Measurements from ENCODE around the gene ABCB4.
"Not testable (repeated sequence)": the region's sequence is repeated elsewhere in the genome, so short reads cannot be mapped to it uniquely, and the experiment has no call there.

Gene ABCB4

GRCh38 chr7:87474533-87475358 is 734 bp downstream of the ABCB4 start:
- no peak for DNase-seq

DNA sequence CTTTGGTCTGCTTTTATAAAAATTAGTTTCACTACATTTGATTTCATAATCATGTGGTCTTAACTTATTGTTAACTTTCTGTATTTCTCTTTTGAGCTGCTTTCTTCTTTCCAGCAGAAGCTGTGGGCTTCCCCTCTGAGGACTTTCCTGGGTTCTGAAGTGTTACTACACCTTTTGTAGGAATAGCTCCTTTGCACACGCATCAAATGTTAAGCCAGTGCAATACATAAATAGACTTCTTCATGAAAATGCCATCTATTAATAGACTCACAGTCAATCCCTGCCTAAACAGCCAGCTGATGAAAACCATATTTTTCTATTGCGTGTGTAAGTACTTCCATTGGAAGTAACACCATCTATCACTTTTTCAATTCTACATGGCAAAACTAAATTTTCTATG is 1.5 kb downstream of the ABCB4 start:
- DNase-seq: no peak

- no peak for DNase-seq
Observed at GRCh38 chr7:87473192-87473591, 2.3 kb downstream of the ABCB4 start.

DNA sequence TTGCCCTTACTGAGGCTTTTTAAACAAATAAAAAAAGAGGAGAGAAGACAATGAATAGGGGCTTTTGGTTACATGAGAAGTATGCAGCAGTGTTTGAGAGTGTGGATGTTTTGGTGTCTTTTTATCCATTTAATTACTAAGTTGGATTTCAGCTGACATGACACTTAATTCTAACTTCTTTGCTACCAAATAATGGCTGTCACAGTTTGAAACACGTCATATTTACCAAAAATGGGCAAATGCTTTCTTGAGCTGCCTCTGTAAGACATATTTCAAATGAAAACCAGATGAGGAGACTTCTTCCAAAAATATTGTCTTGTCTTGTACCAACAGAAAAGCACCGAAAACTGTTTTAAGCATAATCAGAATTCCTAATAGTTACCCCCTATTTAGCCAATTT is 4.0 kb downstream of the ABCB4 start:
- no peak for DNase-seq

DNA sequence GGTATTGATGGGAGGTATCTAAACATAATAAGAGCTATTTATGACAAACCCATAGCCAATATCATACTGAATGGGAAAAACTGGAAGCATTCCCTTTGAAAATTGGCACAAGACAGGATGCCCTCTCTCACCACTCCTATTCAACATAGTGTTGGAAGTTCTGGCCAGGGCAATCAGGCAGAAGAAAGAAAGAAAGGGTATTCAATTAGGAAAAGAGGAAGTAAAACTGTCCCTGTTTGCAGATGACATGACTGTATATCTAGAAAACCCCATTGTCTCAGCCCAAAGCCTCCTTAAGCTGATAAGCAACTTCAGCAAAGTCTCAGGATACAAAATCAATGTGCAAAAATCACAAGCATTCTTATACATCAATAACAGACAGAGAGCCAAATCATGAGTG is 6.3 kb downstream of the ABCB4 start:
- DNase-seq: not testable (repeated sequence)

- not testable (repeated sequence) for DNase-seq
Observed at GRCh38 chr7:87465534-87465880, 10.0 kb downstream of the ABCB4 start.

GRCh38 chr7:87464830-87465533 is 10.5 kb downstream of the ABCB4 start:
- not testable (repeated sequence) for DNase-seq

GRCh38 chr7:87463982-87464381 is 11.5 kb downstream of the ABCB4 start:
- no peak for DNase-seq

GRCh38 chr7:87460444-87460843 is 15.0 kb downstream of the ABCB4 start:
- not testable (repeated sequence) for DNase-seq

GRCh38 chr7:87459941-87460340 is 15.5 kb downstream of the ABCB4 start:
- DNase-seq: no peak

- no peak for DNase-seq
Observed at GRCh38 chr7:87458148-87458547, 17.3 kb downstream of the ABCB4 start.

- no peak for DNase-seq
Observed at GRCh38 chr7:87456247-87456646, 19.2 kb downstream of the ABCB4 start.

GRCh38 chr7:87452279-87452678 is 23.2 kb downstream of the ABCB4 start:
- no peak for DNase-seq

DNA sequence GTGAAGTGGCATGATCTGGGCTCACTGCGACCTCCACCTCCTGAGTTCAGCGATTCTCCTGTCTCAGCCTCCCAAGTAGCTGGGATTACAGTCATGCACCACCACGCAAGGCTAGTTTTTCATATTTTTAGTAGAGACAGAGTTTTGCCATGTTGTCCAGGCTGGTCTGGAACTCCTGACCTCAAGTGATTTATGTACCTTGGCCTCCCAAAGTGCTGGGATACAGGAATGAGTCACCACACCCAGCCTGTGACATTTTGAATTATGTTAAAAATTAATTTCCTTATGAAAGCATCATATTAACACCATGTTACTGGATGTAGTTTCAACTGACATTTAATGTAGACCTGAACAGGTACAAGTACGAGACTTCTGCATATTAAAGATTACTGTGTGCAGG is 24.3 kb downstream of the ABCB4 start:
- DNase-seq: no peak

GRCh38 chr7:87450706-87451105 is 24.8 kb downstream of the ABCB4 start:
- DNase-seq: no peak

- DNase-seq: no peak
Observed at GRCh38 chr7:87448388-87448787, 27.1 kb downstream of the ABCB4 start.

GRCh38 chr7:87447116-87447635 is 28.3 kb downstream of the ABCB4 start:
- no peak for DNase-seq

GRCh38 chr7:87445897-87446296 is 29.6 kb downstream of the ABCB4 start:
- DNase-seq: no peak

GRCh38 chr7:87435546-87435945 is 39.9 kb downstream of the ABCB4 start:
- DNase-seq: no peak

DNA sequence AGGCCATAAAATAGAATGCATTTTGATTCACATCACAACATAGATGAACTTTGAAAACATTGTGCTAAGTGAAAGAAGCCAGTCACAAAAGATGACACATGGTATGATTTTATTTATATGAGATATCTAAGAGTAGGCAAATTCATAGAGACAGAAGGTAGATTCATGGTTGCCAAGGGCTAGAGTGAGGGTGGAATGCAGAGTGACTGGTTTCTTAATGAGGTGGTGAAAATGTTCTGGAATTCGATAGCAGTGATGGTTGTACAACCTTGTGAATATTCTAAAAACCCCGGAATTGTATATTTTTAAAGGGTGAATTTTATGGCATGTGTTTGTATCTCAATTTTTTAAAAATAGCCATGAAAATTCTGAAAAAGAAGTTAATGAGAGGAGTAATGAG is 42.9 kb downstream of the ABCB4 start:
- no peak for DNase-seq

DNA sequence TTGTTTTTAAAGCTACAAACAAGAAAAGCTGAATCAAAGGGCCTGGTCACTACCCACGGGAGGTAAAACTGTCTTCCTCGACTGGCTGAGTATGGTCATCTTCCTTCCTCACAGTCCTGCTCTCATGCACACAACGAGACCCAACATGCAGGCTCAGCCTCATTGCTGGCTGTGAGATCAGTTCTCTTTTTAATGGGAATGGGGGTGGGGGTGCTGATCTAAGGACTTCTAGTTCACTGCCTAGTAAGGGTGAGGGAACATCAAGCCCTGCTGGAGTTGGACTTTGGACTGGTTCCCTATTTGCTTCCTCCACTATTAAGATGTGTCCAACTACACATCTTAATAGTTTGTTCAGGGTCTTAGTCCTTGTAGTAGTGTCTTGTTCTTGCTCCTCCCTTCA is 48.2 kb downstream of the ABCB4 start:
- DNase-seq: no peak

- DNase-seq: no peak
Observed at GRCh38 chr7:87426160-87426559, 49.3 kb downstream of the ABCB4 start.

- no peak for DNase-seq
Observed at GRCh38 chr7:87424075-87424474, 51.4 kb downstream of the ABCB4 start.

DNA sequence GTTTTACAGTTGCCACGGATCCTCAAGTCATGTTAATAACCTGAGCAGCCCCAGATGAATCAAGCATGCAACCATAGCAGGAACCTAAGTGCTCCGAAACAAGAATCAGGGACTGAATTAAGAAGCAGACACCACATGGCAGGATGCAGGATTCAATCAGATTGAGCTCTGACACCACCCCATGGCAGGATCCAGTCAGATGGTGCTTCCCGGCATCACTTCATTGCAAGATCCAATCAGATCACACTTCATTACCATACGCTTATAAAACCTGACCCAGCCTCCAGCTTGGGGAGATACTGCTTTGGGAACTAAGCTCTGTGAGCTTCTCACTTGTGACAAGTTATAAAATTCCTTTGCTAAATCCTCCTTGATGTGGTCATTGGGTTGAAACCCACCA is 55.3 kb downstream of the ABCB4 start:
- no peak for DNase-seq
